ENCODE data around the gene CPSF4. TPM values are rescaled to one million over a fixed set of nuclear protein-coding genes. Genes with fewer than 3 reads are reported as not detected.

The CPSF4 gene
- total RNA-seq, 1 donor from 2014 or later: 16.1 TPM

DNA sequence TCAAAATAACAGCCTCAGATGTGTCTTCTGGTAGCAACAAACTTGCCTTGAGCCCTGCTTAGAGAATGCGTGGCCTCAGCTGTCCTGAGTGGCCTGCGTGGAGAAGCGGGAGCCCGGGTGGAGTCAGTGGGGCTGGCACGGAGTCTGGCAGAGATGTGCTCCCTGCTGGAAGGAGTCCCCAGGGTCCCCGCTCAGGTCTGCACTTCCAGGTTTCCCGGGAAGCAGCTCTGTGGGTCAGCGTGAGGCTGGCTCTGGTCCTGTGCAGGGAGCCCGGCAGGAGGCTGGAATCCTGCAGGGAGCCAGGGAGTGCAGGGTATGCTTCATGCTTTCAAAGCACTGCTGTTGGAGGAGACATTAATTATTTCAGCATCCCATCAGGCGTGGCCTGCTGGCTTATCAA is 10.1 kb downstream of the CPSF4 start:
- no peak for DNase-seq (ENCODE audit: low spot score)

DNA sequence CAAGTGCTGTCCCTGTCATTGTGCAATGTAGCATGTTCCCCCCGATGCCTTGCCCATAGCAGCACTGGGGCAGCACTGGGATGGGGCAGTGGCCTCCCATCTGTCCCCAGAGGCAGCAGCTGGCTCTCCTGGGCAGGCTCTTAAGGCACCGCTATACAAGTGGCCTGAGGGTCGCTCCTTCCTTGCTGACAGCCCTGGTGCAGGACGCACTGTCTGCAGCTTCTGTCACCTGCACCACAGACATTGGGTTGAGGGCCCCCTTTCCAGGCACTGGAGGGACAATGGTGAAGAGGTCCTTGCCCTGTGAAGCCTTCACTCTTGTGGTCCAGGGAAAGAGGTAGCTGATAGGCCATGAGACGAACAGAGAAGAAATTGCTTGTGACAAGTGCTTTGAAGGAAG is 10.6 kb downstream of the CPSF4 start:
- no peak for DNase-seq (ENCODE audit: low spot score)

DNA sequence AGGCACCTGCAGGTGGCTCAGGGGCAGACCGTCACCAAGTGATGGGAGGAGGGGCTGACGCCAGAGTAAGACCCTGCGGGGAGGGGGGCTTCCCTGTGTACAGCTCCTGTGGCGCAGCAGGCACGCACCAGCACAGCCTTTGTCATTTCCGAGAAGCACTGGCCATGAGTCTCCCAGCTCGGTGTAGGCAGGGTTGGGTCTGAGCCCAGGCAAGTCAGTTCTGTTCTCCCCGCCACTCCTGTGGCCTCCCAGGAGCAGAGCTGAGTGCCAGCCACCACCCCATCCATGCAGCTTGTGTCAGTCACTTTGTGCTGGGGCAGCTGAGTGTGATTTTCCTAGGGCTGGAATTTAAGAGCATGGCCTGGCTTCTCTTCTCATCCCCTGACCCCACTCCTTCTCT is 13.2 kb downstream of the CPSF4 start:
- no peak for DNase-seq (ENCODE audit: low spot score)

DNA sequence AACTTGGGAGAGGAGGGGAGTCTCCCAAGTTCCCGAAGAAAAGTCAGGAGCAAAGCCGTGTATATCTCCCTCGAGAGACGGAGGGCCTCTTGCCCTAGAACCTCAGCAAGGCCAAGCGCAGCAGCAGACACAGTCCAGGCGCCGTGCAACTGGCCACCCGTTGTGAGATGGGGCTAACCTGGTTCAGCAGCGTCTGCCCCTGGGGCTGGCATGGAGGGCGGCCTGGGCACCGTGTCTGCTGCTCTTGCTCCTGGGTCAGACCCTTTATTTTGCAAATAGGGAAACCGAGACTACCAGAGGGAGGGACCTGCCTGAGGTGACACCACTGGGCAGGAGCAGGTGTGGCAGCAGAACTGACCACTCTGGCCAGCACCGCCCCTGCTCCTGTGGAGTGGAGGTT is 13.8 kb downstream of the CPSF4 start:
- DNase-seq (ENCODE audit: low spot score): no peak

DNA sequence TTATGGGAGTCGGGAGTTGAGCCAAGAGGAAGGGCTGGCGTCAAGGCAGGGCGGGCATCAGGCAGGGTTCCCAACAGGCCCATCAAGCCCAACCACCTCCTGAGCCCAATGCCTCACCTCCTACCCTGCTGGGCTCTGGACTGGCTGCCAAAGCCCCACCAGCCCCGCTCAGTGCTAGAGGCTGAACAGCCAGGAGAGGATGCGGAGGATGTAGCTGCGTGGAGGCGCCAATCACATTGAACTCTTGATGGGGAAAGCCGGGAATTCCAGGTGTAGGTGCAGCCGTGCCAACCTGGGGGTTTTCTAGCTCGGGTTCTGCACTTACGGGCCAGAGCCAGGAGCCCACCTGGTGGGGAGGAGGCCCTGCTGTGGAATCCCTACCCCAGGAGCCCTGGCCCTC is 14.4 kb downstream of the CPSF4 start:
- DNase-seq (ENCODE audit: low spot score): no peak

DNA sequence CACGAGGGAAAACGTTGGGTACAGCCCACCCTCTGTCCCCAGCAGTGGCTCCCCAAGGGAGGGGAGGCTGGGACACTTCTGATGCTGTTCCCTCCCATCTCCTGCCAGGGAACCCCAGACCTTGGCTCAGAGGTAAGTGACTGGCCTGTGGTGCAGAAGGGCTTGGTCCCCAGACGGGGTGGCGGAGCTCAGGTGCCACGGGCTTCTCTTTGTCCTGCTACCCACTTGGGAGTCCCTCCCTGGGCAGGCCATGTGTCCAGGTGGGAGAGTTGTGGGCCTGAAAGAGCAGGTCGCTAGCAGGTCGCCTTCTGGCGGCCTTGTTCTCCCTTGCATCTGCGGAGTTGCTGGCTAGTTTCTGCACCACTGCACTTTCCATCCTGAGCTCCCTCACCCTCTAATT is 17.1 kb downstream of the CPSF4 start:
- no peak for DNase-seq (ENCODE audit: low spot score)

DNA sequence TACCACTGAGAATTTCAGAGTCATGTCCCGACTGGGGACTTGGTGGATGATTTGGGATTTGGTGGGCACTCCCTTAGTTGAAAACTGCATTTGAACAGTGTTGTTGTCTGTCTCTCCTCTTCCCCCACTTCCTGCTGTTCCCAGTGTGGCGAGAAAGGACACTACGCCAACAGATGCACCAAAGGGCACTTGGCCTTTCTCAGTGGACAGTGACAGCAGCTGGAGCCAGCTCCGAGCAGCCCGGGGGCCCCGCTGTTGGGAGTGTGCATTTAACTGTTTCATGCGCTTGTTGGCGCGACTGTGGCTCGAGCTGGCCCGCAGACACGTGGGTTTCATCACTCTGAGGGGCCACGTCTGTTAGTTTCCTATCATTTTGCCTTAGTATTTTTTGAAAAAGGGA is 17.5 kb downstream of the CPSF4 start:
- DNase-seq (ENCODE audit: low spot score): no peak

DNA sequence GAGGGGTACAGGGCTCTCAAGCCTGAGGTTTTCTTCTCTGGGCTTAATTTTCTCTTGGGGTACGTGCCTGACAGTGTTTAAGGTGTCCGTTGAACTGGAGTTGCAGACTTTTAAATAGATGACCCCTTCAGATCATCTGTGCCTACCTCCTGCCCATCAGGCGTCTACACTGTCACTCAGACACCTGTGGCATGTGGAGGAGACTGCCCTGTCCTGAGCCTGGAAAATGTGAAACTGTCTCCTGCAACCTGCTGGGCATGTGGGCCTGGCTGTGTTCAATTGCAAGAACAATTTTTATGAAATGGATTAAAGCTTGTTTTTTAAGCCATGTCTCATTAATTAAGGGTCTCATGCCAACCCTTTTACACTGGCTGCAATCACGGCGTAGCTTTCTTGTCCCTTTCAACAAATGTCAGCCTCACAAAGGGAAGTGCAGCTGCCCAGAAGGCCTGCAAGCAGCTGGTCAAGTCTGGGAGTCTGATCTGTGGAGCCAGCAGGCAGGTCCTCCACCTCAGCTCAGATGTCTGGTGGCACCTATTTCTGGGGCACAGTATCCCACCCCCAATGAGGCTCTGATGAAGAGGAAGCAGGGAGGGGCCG is 18.4 kb downstream of the CPSF4 start:
- no peak for DNase-seq (ENCODE audit: low spot score)

DNA sequence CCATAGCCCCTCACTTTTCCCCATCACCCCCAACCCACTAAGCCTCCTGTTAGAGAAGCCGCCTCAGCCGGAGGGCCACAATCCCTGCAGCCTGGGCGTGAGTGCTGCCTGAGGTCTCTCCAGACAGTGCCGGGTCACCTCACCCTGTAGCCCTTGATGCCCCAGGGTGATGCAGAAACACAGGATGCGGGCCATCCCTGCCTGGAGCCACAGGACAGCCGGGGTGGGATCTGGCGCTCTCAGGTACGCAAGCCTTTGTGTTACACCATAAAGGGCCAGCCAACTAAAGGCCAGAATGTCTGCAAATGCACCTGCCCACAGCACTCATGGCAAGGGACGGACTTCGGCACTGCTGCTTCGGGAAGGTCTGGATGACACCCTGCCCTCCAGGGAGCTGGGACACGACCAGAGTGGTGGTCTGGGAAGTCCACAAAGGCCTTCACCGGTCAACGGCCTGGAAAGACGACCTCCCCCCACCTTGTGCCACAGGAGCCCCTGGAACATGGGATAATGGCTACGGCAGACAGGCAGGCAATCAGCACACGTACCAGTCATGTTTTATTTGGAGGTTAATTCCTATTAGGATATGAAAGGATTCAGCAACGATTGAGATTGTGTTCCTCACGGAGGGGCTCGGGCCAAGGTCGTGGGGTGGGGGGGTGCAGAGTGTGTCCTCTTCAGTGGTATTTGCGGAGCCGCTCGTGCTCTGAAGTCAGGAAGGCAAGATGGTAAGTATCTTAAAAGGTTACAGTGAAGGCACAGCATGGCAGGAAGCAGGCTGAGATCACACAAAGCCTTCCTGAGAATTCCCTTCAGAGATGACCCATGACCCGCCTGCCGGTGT is 19.1 kb downstream of the CPSF4 start:
- DNase-seq (ENCODE audit: low spot score): no peak

DNA sequence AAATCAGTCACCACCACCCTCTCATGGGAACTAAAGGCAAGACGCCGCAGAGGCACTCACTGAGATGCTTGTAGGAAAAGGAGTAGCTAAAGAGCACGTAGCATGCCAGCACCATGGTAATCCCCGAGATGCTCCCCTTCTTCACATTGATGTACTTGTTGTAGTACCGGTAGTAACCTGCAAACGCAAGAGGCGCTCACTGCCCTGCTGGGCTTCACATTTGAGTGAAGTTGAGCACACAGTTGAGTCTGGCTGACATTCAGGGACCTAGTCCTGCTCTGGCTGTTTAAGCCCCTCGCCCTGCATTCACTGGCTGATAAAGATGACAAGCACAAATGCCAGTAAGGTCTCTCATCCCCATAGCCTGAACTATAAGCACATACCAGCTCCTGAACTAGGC is 20.3 kb downstream of the CPSF4 start:
- no peak for DNase-seq (ENCODE audit: low spot score)

DNA sequence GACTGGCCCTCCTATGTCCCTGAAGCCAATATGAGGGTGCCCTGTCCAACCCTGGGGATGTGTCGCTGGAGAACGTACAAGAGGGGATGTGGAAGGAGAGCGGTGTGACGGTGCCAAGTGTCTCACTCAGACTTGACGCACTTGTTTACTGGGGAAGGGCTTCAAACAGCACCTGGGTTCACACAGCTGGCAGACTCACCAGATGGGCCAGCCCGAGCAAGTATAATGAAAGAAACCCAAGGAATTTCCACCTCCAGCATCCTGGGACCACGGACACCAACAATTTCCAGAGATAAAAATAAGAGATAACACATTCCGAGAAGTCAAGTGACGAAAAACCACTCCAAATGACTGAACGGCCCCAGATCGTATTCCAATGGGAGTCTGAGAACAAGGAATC is 21.9 kb downstream of the CPSF4 start:
- DNase-seq (ENCODE audit: low spot score): no peak

DNA sequence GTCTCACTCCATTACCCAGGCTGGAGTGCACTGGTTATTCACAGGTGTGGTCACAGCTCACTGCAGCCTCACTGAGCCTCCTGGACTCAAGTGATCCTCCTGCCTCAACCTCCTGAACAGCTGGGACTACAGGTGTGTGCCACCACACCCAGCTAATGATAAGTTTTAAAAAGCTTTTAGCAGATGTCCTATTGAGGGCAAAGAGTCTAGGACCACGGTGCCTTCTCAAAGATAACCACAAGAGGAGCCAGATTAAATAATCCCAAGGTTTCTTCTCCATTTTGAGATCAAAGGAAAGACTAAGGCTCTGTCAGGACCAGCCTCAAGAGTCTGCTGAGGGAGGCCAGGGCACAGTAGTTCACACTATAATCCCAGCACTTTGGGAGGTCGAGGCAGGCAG is 22.5 kb downstream of the CPSF4 start:
- DNase-seq (ENCODE audit: low spot score): no peak

DNA sequence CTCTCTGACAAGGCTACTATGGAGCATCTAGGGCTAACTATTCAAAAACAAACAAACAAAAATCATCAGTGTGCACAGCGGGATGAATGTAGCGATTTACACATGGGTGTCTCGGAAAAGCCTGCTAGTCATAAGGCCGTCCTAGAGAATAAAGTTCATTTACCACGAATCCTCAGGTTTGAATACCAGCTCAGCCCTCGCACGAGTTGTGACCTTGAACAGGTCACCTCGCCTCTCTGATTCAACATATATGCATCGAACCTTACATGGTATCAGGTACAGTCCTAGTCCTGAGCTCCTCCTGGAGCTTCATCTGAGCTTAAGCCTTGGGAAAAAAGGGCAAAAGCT is 26.7 kb downstream of the CPSF4 start:
- DNase-seq (ENCODE audit: low spot score): no peak

DNA sequence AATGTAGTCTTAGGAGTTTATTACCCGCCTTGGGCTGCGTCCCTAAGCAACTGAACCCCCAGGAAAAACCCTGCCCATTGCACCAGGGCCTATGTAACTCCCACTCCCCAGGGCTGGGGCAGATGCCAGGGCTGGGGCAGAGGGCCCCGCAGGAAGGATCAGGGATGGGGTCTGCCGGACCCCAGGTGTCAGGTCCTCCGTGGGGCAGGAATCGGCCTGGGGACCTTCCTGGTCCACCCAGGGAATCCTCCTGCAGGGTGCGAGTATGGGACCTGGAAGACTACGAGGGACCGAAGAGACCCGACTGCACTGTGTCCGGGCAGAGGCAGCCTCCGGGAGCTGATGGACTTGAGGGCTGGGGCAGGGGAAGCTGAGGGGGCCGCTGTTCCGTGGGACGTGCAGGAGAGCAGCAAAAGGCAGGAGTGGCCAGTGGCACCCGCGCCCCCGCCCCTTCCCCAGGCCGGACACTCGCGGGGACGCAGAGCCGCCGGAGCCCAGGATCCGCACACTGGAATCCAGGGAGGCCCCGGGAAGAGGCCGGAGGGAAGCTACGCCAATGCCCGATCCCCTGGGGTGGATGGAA is 29.7 kb downstream of the CPSF4 start:
- no peak for DNase-seq (ENCODE audit: low spot score)

DNA sequence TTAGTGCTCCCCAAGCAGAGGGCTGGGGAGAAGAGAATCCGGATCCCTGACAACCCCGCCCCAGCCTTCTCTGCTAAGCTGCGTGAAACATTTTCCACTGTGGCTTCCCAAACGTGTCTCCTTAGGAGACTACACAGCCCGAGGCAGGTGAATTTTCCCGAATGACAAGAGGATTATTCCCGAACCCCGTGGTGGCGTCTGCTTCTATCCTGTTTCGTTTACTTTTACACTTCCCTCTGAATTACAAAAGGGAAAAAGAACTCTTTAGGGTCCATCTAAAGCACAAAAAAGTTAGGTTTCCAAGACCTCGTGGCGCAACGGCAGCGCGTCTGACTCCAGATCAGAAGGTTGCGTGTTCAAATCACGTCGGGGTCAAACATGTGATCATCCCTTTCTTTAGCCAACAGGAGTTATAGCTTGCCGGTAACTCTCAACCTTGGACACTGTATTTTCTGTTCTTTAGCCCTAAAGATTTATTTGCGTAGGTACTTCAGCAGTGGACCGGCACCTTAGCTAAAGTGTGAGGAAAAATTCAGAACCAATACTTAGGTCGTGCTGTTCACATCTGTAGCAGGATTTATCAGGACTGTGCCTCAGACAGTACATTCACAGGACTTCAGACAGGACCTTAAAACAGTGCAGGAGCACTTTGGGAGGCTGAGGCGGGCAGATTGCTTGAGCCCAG is 30.8 kb downstream of the CPSF4 start:
- no peak for DNase-seq (ENCODE audit: low spot score)

DNA sequence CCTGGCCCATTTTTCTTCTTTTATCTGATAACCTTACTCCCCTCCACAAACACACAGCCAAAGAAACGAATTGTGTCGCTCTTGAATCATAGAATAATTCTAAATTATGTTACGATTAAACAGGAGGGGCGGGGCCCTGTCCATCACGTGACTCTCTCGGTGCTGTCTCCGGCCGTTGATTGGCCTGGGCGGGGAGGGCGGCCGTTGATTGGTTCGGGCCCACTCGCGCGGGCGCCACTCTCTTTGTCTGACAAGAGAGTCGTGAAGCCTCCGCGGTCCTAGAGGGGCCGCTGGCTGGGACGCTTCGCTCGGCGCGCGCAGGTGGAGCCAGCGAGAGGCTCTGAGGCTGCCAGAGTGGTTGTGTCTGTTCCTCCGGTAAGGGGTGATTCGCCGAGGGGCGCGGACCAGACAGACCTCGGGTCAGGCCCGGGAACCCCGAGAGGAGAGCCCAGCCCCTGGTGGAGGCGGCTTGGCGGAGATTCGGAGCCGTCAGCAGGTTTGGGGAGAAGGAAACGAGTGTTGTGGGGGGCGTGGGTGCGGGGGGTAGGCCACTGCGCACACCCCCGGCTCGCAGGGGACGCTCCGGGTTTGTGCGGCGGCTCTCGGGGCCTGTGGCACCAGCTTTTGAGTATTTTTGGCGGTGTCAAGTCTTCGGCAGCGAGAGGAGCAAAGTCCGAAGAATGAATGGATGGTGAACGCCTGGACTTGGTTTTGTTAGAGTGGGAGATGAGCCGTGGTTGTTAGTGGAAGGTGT is 34.0 kb downstream of the CPSF4 start, which contains the start of gene ZNF789:
ZNF789 (plus strand) TSS at position 330 of the 754 bp plus-strand sequence. CDS start 3,567 bp downstream, outside the sequence.
- peak; percentile 98 for DNase-seq (ENCODE audit: low spot score)

DNA sequence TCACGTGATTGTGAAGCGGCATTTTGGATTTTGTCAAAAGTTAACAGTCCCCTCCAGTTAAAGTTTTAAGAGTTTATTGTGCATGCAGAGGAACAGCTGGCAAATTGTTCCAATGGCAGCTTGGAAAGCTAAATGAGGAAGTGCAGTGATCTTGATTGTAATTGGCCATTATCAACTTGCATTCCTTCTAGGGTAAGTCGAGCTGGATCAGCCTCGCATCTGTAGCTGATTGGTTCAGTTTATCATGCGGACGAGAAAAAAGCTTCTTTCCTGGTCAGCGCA is 34.5 kb downstream of the CPSF4 start:
- DNase-seq (ENCODE audit: low spot score): peak; percentile 59

DNA sequence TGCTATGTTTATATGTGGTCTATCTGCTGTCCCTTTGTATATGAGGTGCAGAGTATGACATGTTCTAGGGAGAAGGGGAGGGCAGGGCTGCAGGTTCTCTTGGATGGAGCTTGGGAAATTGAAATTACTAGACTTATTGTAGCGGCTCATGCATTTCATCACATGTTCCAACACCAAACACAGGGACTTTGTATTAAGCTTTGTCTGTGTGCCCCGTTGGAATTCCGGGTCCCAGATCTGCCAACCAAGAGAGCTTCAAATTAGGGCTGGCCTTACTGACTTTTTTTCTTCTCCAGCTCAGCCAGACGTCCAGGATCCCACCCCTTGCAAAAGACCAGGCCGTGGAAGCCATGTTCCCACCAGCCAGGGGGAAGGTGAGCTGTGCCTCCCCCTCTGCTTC is 37.4 kb downstream of the CPSF4 start:
- DNase-seq (ENCODE audit: low spot score): no peak

DNA sequence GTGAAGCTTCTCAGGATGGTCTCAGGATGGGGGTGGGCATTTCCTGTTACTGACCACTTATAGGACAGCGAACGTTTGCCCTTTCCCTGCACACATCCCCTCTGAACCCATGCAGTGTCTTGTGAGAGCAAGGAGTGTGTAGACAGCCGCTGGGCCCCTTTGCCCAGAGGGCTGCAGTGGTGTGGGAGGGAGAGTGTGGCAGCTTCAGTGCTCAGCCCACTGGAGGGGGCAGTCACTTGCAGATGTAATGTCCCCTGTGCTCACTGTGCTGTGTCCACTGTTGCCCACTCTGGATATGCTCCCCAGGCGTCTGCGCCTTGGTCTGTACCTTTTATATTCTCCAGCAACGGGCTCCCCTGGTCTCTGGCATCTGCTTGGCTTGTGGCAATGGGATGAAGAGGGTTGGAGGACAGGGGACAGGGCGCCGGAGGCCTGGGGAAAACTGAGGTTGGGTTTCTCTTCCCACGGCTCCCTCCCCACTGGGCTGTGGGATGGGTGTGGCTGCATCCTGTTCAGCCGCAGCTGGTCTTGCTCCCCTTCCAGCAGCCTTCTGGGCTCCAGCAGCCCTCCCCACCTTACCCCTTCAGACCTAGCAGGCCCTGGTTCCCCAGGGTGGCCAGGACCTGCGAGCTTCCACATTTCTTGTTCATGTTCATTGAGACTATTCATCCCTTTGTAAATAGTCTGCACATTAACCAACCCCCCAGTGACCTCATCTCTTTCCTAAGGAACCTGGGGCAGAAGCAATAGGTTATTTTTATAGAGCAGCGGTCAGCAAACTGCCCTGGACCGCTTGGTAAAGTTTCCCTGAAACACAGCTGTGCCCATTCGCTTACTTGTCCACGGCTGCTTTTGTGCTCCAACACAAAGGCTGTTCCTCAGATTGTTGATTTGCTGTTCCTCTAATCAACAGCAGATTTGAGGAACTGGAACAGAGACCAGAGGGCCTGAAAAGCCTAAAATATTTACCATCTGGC is 40.0 kb downstream of the CPSF4 start:
- DNase-seq (ENCODE audit: low spot score): no peak

DNA sequence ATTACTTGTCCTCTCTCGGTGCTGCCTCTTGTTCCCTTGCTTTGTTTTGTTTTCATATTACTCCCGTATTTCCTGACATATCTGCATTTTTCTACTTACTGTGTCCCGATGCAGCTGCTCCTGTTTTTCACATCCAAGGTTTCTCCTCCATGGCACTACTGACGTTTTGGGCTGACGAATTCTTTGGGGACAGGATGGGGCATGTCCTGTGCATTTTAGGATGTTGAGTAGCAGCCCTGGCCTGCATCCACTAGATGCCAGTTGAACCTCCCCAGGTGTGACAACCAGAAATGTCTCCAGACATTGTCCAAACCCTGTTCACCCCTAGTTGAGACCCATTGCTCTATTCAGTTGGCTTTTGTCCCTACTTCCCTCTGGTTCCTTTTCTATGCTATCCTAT is 46.4 kb downstream of the CPSF4 start:
- no peak for DNase-seq (ENCODE audit: low spot score)

DNA sequence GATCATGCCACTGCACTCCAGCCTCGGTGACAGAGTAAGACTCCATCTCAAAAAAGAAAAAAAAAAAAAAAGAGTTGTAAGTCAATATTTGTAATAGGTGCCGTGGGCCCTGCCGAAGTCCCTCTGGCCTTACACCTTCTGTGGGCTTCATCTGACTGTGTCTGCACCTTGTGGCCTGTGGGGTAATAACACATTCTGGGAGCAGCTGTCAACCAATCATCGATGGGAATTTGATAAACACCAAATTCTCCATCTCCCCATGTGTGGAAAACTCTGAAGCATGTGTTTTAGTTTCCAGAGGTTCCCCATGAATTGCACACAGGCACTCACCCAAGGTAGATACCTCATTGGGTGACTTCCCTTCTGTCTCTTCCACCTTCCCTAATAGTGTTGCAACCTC is 50.5 kb downstream of the CPSF4 start:
- DNase-seq (ENCODE audit: low spot score): no peak

Data from umbilical cord (tissue), 2 donors.